HuH-7 (cell line): ENCODE results near the gene ADNP.
"Not testable (repeated sequence)": the region's sequence is repeated elsewhere in the genome, so short reads cannot be mapped to it uniquely, and the experiment has no call there.

ENCODE experiments used
- DNase-seq: peaks from one replicate; pipeline ENCODE4 v3.0.0; 2011; ENCODE audit warnings: low spot score

ADNP gene

GRCh38 chr20:50900261-50900660 lies 31.0 kb downstream of the ADNP start:
- no peak for DNase-seq

GRCh38 chr20:50898475-50898874 lies 32.8 kb downstream of the ADNP start:
- no peak for DNase-seq

DNA sequence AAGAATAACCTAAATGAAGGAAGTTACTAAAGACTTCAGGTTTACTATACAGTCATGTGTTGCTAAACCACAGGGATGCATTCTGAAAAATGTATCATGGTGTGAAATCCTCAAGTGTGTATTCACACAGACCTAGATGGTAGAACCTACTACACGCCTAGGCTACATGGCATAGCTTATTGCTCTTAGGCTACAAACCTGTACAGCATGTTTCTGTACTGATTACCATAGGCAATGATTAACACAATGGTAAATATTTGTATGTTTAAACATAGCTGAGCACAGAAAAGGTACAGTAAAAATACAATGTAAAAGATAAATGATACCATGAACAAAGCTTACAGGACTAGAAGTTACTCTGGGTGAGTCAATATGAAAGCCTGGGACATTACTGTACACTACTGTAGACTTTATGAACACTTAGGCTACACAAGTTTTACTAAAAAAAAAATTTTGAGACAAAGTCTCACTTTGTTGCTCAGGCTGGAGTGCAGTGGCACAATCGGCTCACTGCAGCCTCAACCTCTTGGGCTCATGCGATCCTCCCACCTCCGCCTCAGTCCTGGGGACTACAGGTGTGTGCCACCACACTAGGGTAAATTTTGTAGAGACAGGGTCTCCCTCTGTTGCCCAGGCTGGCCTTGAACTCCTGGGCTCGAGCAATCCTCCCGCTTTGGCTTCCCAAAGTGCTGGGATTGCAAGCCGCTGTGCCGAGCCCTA lies 36.0 kb downstream of the ADNP start:
- no peak for DNase-seq

DNA sequence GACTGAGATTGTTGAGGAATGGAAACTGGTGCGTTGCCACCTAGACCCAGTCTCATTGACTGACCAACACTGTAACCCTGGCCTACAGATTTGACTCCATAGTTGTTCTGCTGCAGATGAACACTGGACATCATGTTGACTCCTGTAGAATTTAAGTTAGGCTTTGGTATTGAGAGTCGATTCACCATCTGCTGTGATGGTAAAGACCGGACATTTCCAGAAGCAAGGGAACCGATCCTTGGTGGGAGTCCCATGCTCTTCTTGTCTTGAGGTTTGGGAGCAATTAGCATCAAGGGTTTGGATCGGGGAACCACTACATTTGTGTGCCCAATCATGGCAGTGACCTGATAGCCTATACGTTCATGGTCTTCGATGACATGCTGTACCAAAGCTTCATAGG lies 37.6 kb downstream of the ADNP start:
- no peak for DNase-seq

DNA sequence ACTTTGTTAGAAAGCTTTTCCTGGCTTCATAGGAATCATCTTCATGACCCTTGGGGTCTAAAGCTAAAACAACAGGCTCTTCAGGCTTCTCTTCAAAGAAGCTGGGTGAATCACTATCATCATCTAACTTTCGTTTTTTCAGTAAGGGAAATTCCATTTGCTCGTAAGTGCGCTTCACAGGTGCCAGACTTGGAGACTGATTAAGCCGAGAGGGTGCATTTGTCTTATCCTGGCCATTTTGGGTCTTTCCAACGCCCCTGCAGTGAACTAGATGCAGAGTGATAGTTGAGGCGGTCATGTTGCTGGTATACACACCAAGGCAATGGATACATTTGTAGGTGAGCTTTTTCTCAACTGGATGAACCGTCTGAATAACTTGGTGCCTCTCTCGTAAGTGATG lies 38.8 kb downstream of the ADNP start:
- DNase-seq = no peak

DNA sequence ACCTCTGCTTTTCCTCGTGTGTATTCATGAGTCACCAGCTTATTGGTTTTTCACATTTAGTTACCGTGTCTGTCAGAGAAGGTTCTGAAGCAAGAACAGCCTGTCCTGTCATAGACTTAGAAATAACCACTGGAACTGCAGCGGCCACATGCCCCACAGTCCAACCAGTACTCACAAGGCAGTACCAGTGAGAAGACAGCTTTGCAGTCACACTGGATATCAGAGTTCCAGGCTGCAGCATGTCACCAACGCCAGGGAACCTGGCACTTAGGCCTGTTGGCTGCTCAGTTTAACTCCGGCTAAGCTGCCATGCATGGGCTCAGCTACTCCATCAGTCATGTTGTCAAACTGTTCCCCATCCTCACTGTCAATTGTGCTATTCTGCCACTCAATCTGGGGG lies 40.1 kb downstream of the ADNP start:
- DNase-seq = no peak

DNA sequence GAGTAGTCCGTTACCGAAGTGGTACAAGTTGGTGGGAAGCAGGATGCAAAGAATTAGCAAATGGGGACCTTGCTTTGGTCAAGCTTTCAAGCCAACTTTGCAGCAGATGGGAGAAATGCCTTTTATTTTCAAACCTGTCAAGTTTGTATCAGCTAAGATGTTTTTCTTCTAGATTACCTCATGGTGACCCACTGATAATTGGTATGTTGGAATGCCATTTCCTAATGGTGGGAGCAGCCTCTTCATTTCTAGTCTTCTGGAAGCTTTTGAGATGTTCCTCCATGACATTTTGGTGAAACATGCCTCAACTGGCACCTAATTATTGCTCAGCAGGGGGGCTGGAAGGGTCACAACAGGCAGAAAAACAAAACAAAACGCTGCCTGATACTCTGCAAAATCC lies 43.7 kb downstream of the ADNP start:
- DNase-seq = no peak

DNA sequence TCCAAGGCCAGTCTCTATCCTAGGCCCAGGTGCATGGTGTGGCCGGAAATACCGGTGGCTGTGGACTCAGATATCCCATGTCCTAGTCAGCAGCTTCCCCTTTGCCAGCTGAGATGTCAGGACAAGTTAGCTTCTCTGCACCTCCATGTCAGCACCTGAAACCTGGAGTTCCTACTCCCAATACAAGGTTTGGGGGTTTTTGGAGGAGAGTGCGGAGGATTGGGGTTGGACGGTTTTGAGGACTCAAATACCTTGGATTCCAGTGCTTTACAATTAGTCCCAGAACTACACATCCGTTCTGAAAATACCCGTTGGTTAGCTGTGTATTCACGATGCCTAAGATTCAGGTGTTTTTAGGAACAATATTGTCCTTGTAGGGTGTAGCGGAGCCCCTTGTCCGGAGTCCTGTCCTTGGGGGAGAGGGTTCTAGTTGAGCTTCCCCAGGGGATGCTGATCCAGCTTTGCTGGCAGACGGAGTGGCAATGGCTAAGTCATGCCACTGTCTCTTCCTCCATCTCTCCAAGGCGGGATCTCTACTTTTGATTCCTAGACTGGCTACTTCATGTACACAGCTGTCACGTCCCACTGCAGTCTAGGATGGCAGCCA lies 45.0 kb downstream of the ADNP start:
- no peak for DNase-seq

DNA sequence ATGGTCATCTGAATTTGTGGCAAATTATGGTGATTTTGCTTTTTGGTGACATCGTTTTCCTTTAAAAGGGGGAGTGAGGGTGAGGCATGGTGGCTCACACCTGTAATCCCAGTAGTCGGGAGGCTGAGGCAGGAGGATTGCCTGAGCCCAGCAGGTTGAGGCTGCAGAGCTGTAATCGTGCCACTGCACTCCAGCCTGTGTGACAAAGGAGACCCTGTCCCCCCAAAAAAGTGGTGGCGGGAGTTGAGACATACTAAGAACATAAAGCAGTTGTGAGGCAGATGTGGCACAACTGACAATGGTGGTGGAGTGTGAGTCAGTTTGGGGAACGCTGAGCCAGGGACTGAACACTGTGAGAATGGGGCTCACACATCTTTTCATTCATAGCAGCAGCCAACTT lies 45.5 kb downstream of the ADNP start:
- no peak for DNase-seq

DNA sequence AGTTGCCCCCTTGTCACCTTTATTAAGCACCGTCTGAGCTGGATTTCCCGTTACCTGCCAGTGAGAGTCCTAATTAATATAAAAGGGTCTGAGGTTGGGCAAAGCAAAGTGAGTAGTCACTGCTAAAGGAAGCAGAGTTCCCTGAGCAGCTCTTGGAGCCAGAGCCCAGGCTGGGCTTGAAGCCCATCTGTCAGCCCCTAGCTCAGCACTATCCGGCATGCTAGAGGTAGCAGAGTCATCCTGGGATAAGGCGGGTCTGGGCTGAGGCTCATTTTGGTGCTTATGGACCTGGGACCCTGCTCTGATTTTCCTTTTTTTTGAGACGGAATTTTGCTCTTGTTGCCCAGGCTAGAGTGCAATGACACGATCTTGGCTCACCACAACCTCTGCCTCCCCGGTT lies 46.2 kb downstream of the ADNP start:
- DNase-seq = no peak

GRCh38 chr20:50883856-50884255 lies 47.4 kb downstream of the ADNP start:
- DNase-seq = no peak

DNA sequence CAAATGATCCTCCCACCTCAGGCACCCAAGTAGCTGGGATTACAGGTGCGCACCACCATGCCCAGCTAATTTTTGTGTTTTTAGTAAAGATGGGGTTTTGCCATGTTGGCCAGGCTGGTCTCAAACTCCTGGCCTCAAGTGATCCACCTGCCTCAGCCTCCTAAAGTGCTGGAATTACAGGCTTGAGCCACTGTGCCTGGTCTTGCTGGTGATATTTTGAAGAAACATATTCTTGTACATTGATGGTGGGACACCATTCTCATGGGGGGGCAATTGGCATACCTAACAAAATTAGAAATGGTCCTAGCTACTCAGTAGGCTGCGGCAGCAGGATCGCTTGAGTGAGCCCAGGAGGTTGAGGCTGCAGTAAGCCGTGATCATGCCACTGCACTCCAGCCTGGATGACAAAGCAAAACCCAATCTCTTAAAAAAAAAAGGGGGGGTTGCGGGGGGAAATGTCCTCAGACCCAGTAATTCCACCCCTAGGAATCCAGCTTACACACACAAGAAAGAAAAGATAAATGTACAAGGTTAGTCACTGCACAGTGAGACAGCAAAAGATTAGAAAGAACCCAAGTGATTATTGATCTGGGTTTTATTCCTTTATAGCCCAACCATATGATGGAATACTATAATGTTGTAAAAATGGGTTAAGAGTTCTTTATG lies 49.3 kb downstream of the ADNP start:
- not testable (repeated sequence) for DNase-seq

DNA sequence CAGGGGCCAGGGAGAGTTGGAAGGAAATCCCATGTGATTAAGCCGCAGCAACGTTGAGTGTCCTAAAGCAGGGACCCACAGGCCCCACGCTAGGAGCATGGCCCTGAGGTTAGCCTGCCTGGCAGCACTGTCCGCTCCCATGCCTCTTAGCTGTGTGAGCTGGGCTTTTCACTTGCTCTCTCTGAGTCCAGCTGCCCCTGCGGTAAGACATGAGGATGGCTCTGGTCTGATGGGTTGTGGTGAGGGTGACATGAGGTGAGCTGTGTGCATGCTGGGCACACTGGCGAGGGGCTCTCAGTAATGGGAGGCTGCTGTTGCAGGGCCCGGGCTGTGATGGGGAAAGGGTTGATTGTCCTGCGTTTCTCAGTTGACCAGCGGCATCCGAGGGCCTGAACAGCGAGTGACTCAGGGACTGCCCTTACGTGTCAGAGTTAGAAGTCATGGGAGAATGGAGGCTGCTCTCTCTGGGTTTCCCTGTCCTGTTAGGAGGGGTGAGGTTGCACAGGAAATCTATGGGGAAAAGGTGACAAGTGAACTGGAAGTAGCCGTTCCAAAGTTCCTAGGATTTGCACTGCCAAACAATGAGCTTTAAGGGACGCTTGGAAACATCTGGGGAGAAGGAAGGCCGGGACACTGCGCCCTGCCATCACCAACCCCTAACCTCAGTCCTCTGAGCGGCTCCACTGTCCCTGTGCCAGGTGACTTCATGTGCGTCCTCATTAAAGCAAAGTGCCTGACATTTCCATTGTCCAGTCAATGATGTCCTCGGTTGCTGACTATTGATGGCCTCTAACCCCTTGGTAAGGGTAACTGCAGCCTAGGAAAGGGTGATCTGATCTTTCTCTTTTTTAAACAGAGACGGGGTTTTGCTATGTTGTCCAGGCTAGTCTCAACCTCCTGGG lies 51.3 kb downstream of the ADNP start:
- DNase-seq = no peak

- no peak for DNase-seq
Observed at GRCh38 chr20:50877232-50877743, 53.9 kb downstream of the ADNP start.

- no peak for DNase-seq
Observed at GRCh38 chr20:50876816-50877215, 54.4 kb downstream of the ADNP start.

DNA sequence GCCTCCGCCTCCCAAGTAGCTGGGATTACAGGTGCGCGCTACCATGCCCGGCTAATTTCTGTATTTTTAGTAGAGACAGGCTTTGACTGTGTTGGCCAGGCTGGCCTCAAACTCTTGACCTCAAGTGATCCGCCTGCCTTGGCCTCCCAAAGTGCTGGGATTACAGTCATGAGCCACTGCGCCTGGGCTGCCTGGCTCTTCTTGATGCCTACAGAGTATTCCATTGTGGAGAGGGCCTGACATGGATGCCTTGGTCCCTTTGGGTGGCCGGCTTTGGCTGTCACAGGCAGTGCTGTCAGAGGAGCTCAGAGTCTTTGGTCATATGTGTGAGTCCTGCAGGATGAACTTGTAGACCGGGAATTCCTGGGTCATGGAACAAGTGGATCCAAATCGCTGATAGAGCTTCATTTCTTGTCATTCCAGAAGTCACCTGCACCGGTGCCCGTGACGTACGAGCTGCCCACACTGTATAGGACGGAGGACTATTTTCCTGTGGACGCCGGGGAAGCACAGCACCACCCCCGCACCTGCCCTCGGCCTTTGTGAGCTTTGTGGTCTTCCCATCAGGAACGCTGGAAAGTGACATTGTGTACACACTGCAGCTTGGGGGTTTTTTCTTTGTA lies 55.1 kb downstream of the ADNP start:
- DNase-seq = no peak

DNA sequence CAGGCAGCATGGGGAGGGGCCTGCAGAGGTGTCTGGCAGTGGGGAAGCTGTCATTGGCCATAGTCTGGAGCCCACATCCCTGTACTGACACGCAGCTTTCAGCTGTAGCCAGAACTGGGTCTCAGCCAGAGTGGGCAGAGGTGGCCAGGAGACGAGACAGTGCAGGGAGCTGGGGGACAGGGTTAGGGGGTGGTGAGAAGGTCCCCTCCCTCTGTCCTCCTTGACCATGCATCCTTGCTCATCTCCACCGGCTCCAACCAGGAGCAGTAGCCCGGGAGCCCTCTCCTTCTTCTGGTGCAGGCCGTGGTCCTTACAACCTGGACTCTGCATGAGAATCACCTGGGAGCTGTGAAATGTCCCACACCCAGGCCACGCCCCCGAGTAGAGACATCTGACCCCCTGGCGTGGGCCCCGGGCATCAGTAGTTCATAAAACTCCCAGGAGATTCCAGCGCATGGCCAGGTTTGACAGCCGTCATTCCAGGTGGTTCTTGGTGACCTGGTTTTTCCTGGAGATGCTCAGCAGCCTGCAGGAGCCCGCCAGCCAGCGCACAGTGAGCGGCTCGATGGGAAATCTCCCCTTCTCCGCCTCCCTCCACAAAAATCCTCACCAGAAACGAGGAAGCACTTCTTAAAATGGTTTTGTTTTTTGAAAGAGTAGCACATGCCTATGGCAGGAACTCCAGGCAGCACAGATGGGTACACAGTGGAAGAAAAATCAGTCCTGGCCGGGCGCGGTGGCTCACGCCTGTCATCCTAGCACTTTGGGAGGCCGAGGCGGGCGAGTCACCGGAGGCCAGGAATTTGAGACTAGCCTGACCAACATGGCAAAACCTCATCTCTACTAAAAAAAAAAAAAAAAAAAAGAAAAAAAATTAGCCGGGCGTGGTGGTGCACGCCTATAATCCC lies 56.2 kb downstream of the ADNP start:
- no peak for DNase-seq

DNA sequence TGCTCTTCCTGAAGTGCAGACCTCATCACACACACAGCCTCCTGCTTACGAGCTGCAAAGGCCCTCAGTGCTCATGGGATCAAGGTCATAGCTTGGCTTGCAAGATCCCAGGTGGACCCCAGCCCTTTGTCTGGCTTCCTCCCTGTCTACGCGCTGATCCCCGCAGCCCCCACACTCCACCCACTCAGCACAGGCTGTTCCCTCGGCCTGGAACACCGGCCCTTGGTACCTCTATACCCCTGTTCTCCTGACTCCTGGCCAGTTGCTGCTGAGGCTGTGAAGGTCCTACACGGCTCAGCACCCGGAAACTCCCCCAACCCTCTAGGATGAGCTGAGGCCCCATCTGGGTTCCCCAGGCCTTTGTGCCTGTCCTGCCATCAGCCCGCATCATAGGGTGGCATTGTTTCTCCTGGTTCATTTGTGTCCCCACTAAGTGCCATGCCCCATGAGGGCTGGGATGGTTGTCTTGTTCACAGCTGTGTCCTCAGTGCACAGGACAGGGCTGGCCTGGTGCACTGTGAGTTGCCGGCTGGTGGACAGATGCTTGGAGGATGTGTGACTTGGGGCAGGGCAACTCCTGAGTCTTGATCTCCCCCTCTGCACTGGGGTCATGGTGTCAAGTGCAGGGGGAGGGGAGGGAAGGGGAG lies 57.0 kb downstream of the ADNP start:
- DNase-seq = no peak

DNA sequence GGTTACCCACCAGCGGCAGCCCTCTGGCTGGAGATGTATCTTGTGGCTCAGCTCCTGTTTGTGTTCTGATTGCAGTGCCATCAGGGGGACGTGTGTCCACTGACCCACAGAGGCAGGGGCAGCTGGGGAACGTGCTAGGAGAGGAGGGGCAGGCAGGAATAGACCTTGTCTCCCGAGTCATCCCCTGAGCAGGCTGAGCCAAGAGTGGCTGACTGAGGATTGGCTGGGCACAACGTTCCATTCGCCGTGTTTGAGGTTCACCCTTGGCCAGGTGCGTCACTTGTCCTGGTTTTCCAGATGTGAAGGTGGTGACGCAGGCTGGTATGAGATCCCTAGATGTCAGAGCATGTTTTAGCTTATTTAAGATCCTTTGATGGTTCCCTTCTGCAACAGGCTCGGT lies 57.7 kb downstream of the ADNP start:
- no peak for DNase-seq
